ENCODE data around the gene ELK3.

DNA sequence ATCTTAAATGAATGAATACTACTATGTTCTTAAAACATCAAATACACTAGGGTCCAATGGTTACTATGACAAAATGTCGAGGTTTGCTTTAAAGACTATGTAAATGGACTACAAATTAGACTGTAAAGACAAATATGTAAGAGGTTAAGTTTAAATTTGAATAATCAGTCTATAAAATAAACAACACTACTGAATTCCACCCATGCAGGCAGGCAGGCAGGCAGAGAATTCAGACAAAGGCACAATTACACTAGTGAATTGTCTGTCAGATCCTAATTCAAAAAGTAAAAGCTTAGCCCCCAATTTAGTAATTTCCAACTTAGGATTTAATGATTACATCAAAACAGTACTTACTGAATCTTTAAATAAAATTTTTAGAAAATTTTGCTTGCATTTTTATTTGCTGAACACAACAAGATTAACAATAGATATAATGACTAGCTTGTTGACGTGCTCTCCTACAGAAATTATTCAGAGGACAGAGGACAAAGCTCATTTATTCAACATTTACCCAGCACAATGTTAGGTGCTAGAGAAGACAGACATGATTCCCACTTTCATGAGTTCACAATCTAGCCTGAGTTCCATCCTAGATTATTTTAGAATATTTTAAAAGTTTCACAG, 108.6 kb downstream of the ELK3 start:
- TF ChIP-seq POLR2A (IDR thresholded peaks at IDR 0.05; ENCODE audit: low read depth, low read length) (no peak), POLR2AphosphoS5 (IDR thresholded peaks at IDR 0.05; ENCODE audit: low read depth, low read length) (no peak)
